Mesothelial cell of epicardium (in vitro differentiated cells): ENCODE measurements around the gene GPR68. TPM values are rescaled to one million over a fixed set of nuclear protein-coding genes. Genes with fewer than 3 reads are reported as not detected.

ENCODE experiments used
- DNase-seq, 2 experiments: peaks; one replicate each; pipeline ENCODE4 v3.0.0; 2021; ENCODE audit warnings: low spot score in 2 of 2; ENCODE audit not compliant: unreplicated experiment in 2 of 2
- H3K27ac Mint-ChIP-seq: 2 replicates; pipeline ENCODE4 v1.8.0; 2021; ENCODE audit warnings: mixed read lengths
- H3K27me3 Mint-ChIP-seq: 2 replicates; pipeline ENCODE4 v1.8.0; 2021; ENCODE audit warnings: low read depth, mixed read lengths
- H3K36me3 Mint-ChIP-seq: 2 replicates; pipeline ENCODE4 v1.8.0; 2021; ENCODE audit warnings: mixed read lengths
- H3K4me1 Mint-ChIP-seq: 2 replicates; pipeline ENCODE4 v1.8.0; 2021; ENCODE audit warnings: mixed read lengths
- H3K4me3 Mint-ChIP-seq: 2 replicates; pipeline ENCODE4 v1.8.0; 2021; ENCODE audit warnings: mild to moderate bottlenecking, moderate library complexity, mixed read lengths
- H3K9me3 Mint-ChIP-seq: 2 replicates; pipeline ENCODE4 v1.8.0; 2021; ENCODE audit warnings: mixed read lengths
- CTCF ChIP-seq: fragments of 200-600 bp; sonication (generic); IDR thresholded peaks from one replicate; pipeline ENCODE4 v1.5.0; 2021; ENCODE audit warnings: antibody characterized with exemption; ENCODE audit not compliant: unreplicated experiment
- total RNA-seq: library from RNA; stranded (reverse); gene quantifications from 3 replicates; pipeline ENCODE4 v1.2.1, GENCODE V29; 2021

GPR68 gene
- total RNA-seq, 1 donor from 2014 or later: 1.1 TPM

- Mint-ChIP-seq H3K36me3 (peaks cover 9% of the 10 kb centered on the region), H3K4me3 (no peak overlapping the region), H3K4me1 (no peaks in the 10 kb centered on the region), H3K9me3 (peaks cover 28% of the 10 kb centered on the region), H3K27me3 (peaks cover 6% of the 10 kb centered on the region), H3K27ac (no peak overlapping the region)
- no peak for DNase-seq
- no peak for TF ChIP-seq CTCF
These were observed 7.3 kb downstream of the GPR68 start for GRCh38 chr14:91237219-91237618.

GRCh38 chr14:91235841-91236240 lies 8.7 kb downstream of the GPR68 start:
- no peak for DNase-seq
- H3K9me3 Mint-ChIP-seq: peaks cover 32% of the 10 kb centered on the region
- no peak overlapping the region for H3K4me3 Mint-ChIP-seq
- H3K36me3 Mint-ChIP-seq: peaks cover 19% of the 10 kb centered on the region
- H3K27ac Mint-ChIP-seq: no peak overlapping the region
- H3K27me3 Mint-ChIP-seq: no peaks in the 10 kb centered on the region
- TF ChIP-seq CTCF: no peak
- H3K4me1 Mint-ChIP-seq: no peaks in the 10 kb centered on the region

GRCh38 chr14:91234791-91235114 lies 9.8 kb downstream of the GPR68 start:
- no peak overlapping the region for H3K4me3 Mint-ChIP-seq
- H3K9me3 Mint-ChIP-seq: peaks cover 29% of the 10 kb centered on the region
- no peaks in the 10 kb centered on the region for H3K4me1 Mint-ChIP-seq
- H3K27me3 Mint-ChIP-seq: no peaks in the 10 kb centered on the region
- no peak for TF ChIP-seq CTCF
- no peak for DNase-seq
- H3K36me3 Mint-ChIP-seq: peaks cover 26% of the 10 kb centered on the region
- H3K27ac Mint-ChIP-seq: no peak overlapping the region

GRCh38 chr14:91233936-91234790 lies 10.3 kb downstream of the GPR68 start:
- Mint-ChIP-seq H3K27ac (no peak overlapping the region), H3K4me1 (no peaks in the 10 kb centered on the region), H3K4me3 (no peak overlapping the region), H3K36me3 (peaks cover 29% of the 10 kb centered on the region), H3K27me3 (no peaks in the 10 kb centered on the region), H3K9me3 (peaks cover 24% of the 10 kb centered on the region)
- DNase-seq: no peak
- no peak for TF ChIP-seq CTCF

- Mint-ChIP-seq H3K9me3 (peaks cover 17% of the 10 kb centered on the region), H3K36me3 (peaks cover 29% of the 10 kb centered on the region), H3K4me3 (no peak overlapping the region), H3K27me3 (no peaks in the 10 kb centered on the region), H3K4me1 (no peaks in the 10 kb centered on the region), H3K27ac (no peak overlapping the region)
- no peak for TF ChIP-seq CTCF
- no peak for DNase-seq
These were observed 11.9 kb downstream of the GPR68 start for GRCh38 chr14:91232603-91233002.
